ENCODE data around the gene CACNA1B. TPM values are rescaled to one million over a fixed set of nuclear protein-coding genes. Genes with fewer than 3 reads are reported as not detected.
"Not testable (repeated sequence)": the region's sequence is repeated elsewhere in the genome, so short reads cannot be mapped to it uniquely, and the experiment has no call there.

CACNA1B gene
- total RNA-seq, 4 donors from 2014 or later = 0.13 to 0.42 (median 0.31) TPM

DNA sequence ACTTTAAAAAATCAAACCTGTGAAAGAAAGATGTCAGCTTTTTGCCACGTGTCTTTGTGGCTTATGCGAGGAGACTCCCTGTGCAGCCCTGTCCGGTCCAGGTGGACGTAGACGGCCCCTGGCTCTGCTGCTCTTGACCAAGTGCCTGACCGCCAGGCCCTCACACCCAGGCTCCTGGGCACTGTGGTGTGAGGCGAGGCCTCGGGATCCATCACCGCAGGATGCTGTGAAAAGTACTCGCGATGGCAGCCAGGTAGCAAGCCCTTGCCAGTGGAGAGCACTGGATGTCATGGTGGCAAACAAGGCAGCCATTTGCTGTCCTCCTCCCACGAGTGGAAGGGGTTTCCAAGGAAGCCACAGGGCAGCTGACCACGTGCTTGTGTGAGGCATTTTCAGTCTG lies 245.1 kb downstream of the CACNA1B start:
- 82% methylated on average over 10 of the region's 13 CpGs for WGBS
- Histone ChIP-seq H3K27me3 (peaks cover 0 to 40% (median 0%) of the 10 kb centered on the region in 4 donors), H3K9me3 (no peaks in the 10 kb centered on the region), H3K36me3 (no peaks in the 10 kb centered on the region), H3K27ac (replicated peaks in 1 of 4) (no peak overlapping the region), H3K4me3 (no peak overlapping the region), H3K4me1 (no peaks in the 10 kb centered on the region)
- intact Hi-C loops (cut with DNase I) = no loop called here
- DNase-seq (ENCODE audit: extremely low spot score) = no peak
- TF ChIP-seq POLR2AphosphoS5 (IDR thresholded peaks at IDR 0.05) (no peak), EP300 (IDR thresholded peaks at IDR 0.05) (no peak), POLR2A (IDR thresholded peaks at IDR 0.05; ENCODE audit: low read depth) (no peak)
- TF ChIP-seq, protein P1, sequence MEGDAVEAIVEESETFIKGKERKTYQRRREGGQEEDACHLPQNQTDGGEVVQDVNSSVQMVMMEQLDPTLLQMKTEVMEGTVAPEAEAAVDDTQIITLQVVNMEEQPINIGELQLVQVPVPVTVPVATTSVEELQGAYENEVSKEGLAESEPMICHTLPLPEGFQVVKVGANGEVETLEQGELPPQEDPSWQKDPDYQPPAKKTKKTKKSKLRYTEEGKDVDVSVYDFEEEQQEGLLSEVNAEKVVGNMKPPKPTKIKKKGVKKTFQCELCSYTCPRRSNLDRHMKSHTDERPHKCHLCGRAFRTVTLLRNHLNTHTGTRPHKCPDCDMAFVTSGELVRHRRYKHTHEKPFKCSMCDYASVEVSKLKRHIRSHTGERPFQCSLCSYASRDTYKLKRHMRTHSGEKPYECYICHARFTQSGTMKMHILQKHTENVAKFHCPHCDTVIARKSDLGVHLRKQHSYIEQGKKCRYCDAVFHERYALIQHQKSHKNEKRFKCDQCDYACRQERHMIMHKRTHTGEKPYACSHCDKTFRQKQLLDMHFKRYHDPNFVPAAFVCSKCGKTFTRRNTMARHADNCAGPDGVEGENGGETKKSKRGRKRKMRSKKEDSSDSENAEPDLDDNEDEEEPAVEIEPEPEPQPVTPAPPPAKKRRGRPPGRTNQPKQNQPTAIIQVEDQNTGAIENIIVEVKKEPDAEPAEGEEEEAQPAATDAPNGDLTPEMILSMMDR (IDR thresholded peaks at IDR 0.05) = no peak

DNA sequence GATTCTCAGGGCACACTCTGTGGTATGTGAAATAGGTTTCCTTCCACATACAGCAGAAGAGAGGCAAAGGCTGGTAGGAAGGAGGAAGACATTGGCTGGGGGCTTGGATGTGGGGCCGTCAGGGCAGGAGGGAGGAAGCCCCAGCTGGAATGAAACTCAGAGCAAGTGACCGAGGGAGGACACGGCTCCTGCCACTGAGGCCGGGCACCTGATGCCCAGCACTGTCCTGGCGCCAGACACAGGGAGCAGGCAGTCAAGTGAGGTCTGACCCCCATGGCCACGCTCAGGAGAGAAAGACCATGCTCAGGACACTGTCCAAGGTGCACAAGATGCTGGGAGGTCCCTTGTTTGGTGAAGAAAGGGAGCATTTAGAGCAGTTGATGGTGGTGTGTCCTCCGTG lies 245.5 kb downstream of the CACNA1B start:
- 90% methylated on average over 6 of the region's 7 CpGs for WGBS
- TF ChIP-seq EP300 (IDR thresholded peaks at IDR 0.05) = no peak
- Histone ChIP-seq H3K4me3 (no peak overlapping the region), H3K27ac (replicated peaks in 1 of 4) (no peak overlapping the region), H3K9me3 (no peaks in the 10 kb centered on the region), H3K36me3 (no peaks in the 10 kb centered on the region), H3K4me1 (no peaks in the 10 kb centered on the region), H3K27me3 (peaks cover 0 to 37% (median 0%) of the 10 kb centered on the region in 4 donors)
- intact Hi-C loops (cut with DNase I) = no loop called here
- DNase-seq (ENCODE audit: extremely low spot score) = no peak

DNA sequence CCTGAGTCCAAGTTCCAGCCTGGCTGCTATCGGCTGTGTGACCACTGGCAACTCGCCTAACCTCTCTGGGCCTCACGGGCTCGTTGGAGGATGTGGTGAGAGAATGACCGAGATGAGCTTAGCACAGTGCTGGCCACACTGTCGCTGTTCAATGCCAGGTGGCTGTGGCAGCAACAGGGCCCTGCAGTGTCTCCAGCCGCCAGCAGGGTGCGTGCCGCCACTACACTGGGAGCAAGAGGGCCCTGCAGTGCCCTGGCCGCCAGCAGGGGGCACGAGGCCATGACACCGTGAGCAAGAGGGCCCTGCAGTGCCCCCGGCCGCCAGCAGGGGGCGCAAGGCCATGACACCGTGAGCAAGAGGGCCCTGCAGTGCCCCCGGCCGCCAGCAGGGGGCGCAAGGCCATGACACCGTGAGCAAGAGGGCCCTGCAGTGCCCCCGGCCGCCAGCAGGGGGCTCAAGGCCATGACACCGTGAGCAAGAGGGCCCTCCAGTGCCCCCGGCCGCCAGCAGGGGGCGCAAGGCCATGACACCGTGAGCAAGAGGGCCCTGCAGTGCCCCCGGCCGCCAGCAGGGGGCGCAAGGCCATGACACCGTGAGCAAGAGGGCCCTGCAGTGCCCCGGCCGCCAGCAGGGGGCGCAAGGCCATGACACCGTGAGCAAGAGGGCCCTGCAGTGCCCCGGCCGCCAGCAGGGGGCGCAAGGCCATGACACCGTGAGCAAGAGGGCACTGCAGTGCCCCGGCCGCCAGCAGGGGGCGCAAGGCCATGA lies 248.7 kb downstream of the CACNA1B start:
- H3K9me3 ChIP-seq; DNase-seq (ENCODE audit: extremely low spot score); intact Hi-C loops (cut with DNase I); H3K4me3 ChIP-seq; H3K27ac ChIP-seq (replicated peaks in 1 of 4); H3K27me3 ChIP-seq; H3K4me1 ChIP-seq; H3K36me3 ChIP-seq: not testable (repeated sequence)
- WGBS = 88% methylated on average over 9 of the region's 42 CpGs

DNA sequence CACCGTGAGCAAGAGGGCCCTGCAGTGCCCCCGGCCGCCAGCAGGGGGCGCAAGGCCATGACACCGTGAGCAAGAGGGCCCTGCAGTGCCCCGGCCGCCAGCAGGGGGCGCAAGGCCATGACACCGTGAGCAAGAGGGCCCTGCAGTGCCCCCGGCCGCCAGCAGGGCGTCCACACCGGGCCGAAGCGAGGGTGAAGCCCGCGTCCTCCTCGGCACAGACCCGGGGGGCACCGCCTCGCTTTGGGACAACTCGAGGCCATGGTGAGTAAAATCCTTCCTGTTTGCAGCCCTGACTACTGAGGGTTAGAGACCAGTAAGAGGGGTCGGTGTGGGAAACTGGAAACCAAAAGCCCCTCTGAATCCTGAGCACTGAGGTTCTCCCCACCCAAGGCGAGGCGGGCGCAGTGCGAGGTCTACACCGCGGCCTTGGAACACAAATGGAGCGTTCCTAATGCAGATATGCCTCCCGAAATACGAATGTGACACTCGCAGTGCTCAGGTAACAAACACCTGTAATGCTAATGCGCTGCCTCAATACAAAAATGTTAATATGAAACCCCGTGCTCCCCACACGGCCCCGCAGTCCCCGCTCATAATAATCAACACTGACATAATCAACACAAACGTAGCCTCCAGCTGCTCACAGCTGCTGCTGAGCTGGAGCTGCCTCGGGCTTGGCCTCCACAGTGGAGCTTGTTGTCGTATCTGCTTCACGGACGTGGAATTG lies 249.4 kb downstream of the CACNA1B start:
- H3K9me3 ChIP-seq; DNase-seq (ENCODE audit: extremely low spot score); H3K36me3 ChIP-seq; H3K4me3 ChIP-seq; H3K27me3 ChIP-seq; H3K4me1 ChIP-seq; H3K27ac ChIP-seq (replicated peaks in 1 of 4); intact Hi-C loops (cut with DNase I): not testable (repeated sequence)
- WGBS = 90% methylated on average over 8 of the region's 43 CpGs

DNA sequence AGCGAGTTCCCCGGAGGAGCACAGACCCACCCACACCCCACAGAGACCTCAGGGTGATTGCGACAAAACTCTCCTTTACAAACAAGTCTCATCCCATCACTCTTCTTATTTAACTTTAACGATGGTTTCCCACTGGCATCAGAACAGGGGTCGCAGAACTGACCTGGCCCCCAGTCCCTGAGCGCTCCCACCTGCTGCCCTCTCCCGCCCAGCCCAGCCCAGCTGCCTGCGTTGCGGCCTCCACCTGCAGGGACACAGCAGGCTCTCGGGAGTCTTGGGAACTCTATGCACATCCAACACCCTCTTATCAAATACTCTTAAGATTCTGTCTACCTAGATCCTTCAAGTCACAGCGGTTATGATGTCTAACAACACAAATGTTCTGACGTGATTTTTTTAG lies 250.4 kb downstream of the CACNA1B start:
- intact Hi-C loops (cut with DNase I); H3K27me3 ChIP-seq; H3K9me3 ChIP-seq; H3K27ac ChIP-seq (replicated peaks in 1 of 4); DNase-seq (ENCODE audit: extremely low spot score); H3K4me1 ChIP-seq; H3K4me3 ChIP-seq; H3K36me3 ChIP-seq: not testable (repeated sequence)
- WGBS = 86% methylated on average over 7 of the region's 12 CpGs

DNA sequence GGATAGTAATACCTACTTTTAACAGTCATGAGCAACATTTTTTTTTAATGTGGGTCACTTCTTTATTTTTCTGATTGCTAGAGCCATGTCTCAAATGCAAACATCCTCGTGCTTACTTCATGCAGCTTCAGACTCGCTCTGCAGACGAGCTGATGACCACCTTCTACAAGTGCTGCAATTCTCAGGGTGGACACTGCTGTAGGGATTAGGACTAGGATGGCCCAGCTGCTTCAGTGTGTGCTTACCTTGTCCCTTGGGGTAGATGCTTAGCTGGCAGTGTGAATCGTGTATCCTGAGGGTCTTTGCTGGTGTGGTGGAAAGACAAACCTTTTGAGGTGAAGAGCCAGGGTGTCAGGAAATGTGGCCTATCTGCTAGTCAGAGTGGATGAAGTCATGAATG lies 251.7 kb downstream of the CACNA1B start:
- intact Hi-C loops (cut with DNase I); DNase-seq (ENCODE audit: extremely low spot score); H3K4me1 ChIP-seq; H3K27ac ChIP-seq (replicated peaks in 1 of 4); H3K9me3 ChIP-seq; H3K36me3 ChIP-seq; H3K27me3 ChIP-seq; H3K4me3 ChIP-seq: not testable (repeated sequence)
- 78% methylated on average over 4 of the region's 4 CpGs for WGBS

DNA sequence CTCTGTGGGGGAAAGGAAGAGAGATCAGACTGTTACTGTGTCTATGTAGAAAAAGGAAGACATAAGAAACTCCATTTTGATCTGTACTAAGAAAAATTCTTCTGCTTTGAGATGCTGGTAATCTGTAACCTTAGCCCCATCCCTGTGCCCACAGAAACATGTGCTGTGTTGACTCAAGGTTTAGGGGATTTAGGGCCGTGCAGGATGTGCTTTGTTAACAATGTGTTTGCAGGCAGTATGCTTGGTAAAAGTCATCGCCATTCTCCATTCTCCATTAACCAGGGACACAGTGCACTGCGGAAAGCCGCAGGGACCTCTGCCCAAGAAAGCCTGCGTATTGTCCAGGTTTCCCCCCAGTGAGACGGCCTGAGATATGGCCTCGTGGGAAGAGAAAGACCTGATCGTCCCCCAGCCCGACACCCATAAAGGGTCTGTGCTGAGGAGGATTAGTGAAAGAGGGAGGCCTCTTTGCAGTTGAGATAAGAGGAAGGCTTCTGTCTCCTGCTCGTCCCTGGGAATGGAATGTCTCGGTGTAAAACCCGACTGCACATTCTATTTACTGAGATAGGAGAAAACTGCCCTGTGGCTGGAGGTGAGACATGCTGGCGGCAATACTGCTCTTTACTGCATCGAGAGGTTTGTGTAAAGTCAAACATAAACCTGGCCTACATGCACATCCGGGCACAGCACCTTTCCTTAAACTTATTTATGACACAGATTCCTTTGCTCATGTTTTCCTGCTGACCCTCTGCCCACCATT lies 255.5 kb downstream of the CACNA1B start:
- WGBS = 82% methylated on average over 15 of the region's 15 CpGs
- H3K9me3 ChIP-seq; intact Hi-C loops (cut with DNase I); H3K27ac ChIP-seq (replicated peaks in 1 of 4); DNase-seq (ENCODE audit: extremely low spot score); H3K27me3 ChIP-seq; H3K4me3 ChIP-seq; H3K36me3 ChIP-seq; H3K4me1 ChIP-seq: not testable (repeated sequence)

DNA sequence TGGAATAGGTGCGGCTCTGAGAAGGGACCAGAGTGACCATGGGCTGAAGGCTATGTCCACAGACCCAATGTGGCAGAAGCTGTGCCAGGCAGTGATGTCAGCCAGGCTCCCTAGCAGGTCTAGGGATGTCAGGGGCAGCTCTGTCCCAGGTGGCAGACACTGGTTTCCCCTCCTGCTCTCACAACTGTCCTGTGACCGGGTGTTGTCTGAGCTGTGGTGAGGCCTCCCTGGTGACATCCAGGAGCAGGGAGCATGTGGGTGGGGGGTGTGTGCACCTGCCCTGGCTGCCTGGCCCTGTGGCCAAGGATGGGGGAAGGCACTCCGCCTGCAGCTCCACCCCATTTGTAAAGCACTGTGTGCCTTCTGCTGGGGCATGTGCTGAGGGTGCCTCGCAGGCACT lies 257.0 kb downstream of the CACNA1B start:
- 92% methylated on average over 2 of the region's 4 CpGs for WGBS
- DNase-seq (ENCODE audit: extremely low spot score); intact Hi-C loops (cut with DNase I); H3K4me3 ChIP-seq; H3K4me1 ChIP-seq; H3K27me3 ChIP-seq; H3K36me3 ChIP-seq; H3K27ac ChIP-seq (replicated peaks in 1 of 4); H3K9me3 ChIP-seq: not testable (repeated sequence)

DNA sequence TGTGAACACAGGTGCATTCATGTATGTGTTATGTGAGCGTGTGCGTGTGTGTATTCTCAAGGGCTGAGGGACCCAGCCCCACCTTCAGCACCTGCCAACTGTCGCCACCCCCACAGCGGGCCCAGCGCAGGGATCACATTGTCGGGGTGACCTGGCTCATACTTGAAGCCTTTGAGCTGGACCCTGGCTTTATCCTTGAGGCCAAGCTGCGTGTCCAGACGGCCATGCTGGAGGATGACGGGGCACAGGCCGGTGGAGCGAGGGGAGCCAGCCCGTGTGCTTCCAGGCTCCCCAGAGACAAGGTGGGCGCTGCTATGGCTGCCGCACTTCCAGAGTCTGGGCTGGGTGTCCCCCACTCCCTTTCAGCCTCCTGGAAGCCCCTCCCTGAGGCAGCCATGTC lies 261.5 kb downstream of the CACNA1B start:
- H3K9me3 ChIP-seq; DNase-seq (ENCODE audit: extremely low spot score); H3K4me1 ChIP-seq; H3K4me3 ChIP-seq; H3K27me3 ChIP-seq; H3K27ac ChIP-seq (replicated peaks in 1 of 4); intact Hi-C loops (cut with DNase I); H3K36me3 ChIP-seq: not testable (repeated sequence)
- WGBS = no CpG with 5 or more reads among the region's 14 CpGs

DNA sequence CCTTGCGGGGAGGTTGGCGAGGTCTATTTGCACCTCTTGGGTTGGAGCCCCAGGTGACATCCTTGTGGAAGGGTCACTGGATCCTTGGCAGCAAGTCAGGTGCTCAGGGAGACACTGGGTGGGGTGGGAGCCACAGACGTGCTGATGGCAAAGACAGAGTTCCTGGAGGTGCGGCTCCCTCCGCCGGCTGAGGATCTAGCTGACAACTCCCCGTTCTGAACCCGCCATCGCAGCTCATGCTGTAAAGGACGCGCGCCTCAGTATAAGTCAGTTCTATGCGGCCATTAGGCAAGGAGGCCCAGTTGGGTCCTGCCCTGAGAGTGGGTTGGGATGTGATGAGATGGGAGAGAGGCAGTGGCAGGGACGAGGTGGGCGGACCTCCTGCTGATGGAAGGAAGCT lies 263.4 kb downstream of the CACNA1B start:
- WGBS = 78% methylated on average over 4 of the region's 15 CpGs
- DNase-seq (ENCODE audit: extremely low spot score); intact Hi-C loops (cut with DNase I): not testable (repeated sequence)

More for the DNA sequence above, 263.4 kb downstream of the CACNA1B start:
- not testable (repeated sequence) for H3K27ac ChIP-seq (replicated peaks in 1 of 4); H3K9me3 ChIP-seq; H3K36me3 ChIP-seq; H3K4me1 ChIP-seq; H3K4me3 ChIP-seq; H3K27me3 ChIP-seq

All from esophagus muscularis mucosa (tissue), 4 donors.